Spleen (tissue), 7 donors: Measurements from ENCODE around the gene SHE.

Experiments used
- CTCF ChIP-seq, 11 experiments: fragments of 200-600 bp in 7 of 11; fragments of 450-650 bp in 4 of 11; sonication (generic) in 4 of 11; IDR thresholded peaks in 8 of 11; conservative IDR thresholded peaks in 3 of 11; 1 replicate in 7 of 11; 2 replicates in 4 of 11; pipeline versions ENCODE4 v1.4.0 to v1.8.0; 2016 to 2021; ENCODE audit warnings: antibody characterized with exemption in 11 of 11, inconsistent platforms in 4 of 11, mild to moderate bottlenecking in 1 of 11
- POLR2AphosphoS5 ChIP-seq, 3 donors: sonication (generic); formaldehyde crosslinking; IDR thresholded peaks; one replicate each; pipeline ENCODE4 v1.5.1; 2017; ENCODE audit warnings: antibody characterized with exemption in 3 of 3
- donor health status: DM: no; HTN: no; CAD: no; lungs with moderate emphysema.
- donor health status: DM: no; HTN: no; CAD: no.
- donor health status: DM: no; HTN: no; CAD: no.

- peak in 1 of 3 donors; percentile 81 for TF ChIP-seq POLR2AphosphoS5 (IDR thresholded peaks at IDR 0.05)
- TF ChIP-seq CTCF (IDR thresholded peaks at IDR 0.05 in 8 of 11, conservative IDR thresholded peaks at IDR 0.05 in 3 of 11) = no peak
Observed at GRCh38 chr1:154485106-154485505, 17.1 kb downstream of the SHE start.
